Measurements from ENCODE around the gene STIM2.

GRCh38 chr4:26991057-26991456, 130.4 kb downstream of the STIM2 start:
- TF ChIP-seq CTCF (IDR thresholded peaks at IDR 0.05 in 4 of 5, conservative IDR thresholded peaks at IDR 0.05 in 1 of 5) = no peak
- no peak for TF ChIP-seq POLR2A (IDR thresholded peaks at IDR 0.05)

Measured in gastrocnemius medialis (tissue), 4 donors.